Astrocyte (in vitro differentiated cells and primary cell): ENCODE results near the gene BCAM. TPM values are rescaled to one million over a fixed set of nuclear protein-coding genes. Genes with fewer than 3 reads are reported as not detected.

Experiments used
- DNase-seq: peaks from one replicate; pipeline ENCODE4 v3.0.0-alpha.2; 2010; ENCODE audit warnings: low read depth
- FAIRE-seq: peaks from 2 replicates; lab custom pipeline; 2011; peaks lifted over from hg19 to GRCh38; lab: Jason Lieb, UNC
- H2AFZ ChIP-seq: 2 replicates; pipeline ENCODE4 v1.6.0; 2012; ENCODE audit warnings: low read depth, low read length, inconsistent platforms
- H3K27ac ChIP-seq: 2 replicates; pipeline ENCODE4 v1.5.1; 2011; ENCODE audit warnings: low read depth, low read length, inconsistent platforms
- H3K27me3 ChIP-seq: 2 replicates; pipeline ENCODE4 v1.6.0; 2011; ENCODE audit warnings: low read length, inconsistent platforms; ENCODE audit not compliant: insufficient read depth
- H3K36me3 ChIP-seq: 2 replicates; pipeline ENCODE4 v1.5.1; 2011; ENCODE audit warnings: low read length, inconsistent platforms; ENCODE audit not compliant: insufficient read depth
- H3K4me1 ChIP-seq: 2 replicates; pipeline ENCODE4 v1.5.1; 2011; ENCODE audit warnings: low read length, inconsistent platforms; ENCODE audit not compliant: insufficient read depth
- H3K4me2 ChIP-seq: 2 replicates; pipeline ENCODE4 v1.6.0; 2012; ENCODE audit warnings: low read length, inconsistent platforms
- H3K4me3 ChIP-seq: 2 replicates; pipeline ENCODE4 v1.5.1; 2011; ENCODE audit warnings: low read depth, mild to moderate bottlenecking, low read length, inconsistent platforms; ENCODE audit not compliant: insufficient read depth
- H3K79me2 ChIP-seq: 2 replicates; pipeline ENCODE4 v1.6.0; 2012; ENCODE audit warnings: mild to moderate bottlenecking, low read length, inconsistent platforms; ENCODE audit not compliant: insufficient read depth
- H3K9ac ChIP-seq: 2 replicates; pipeline ENCODE4 v1.6.0; 2012; ENCODE audit warnings: mild to moderate bottlenecking, low read length, inconsistent platforms
- H3K9me3 ChIP-seq: 2 replicates; pipeline ENCODE4 v1.5.1; 2012; ENCODE audit warnings: low read depth, mild to moderate bottlenecking, low read length, inconsistent platforms; ENCODE audit not compliant: insufficient read depth
- H4K20me1 ChIP-seq: 2 replicates; pipeline ENCODE4 v1.6.0; 2012; ENCODE audit warnings: low read length, inconsistent platforms; ENCODE audit not compliant: insufficient read depth
- H3K27ac Mint-ChIP-seq: one replicate; pipeline ENCODE4 v1.8.0; 2021; ENCODE audit warnings: mild to moderate bottlenecking, mixed read lengths; ENCODE audit not compliant: unreplicated experiment
- H3K27me3 Mint-ChIP-seq: one replicate; pipeline ENCODE4 v1.8.0; 2021; ENCODE audit warnings: low read depth, mixed read lengths; ENCODE audit not compliant: unreplicated experiment
- H3K36me3 Mint-ChIP-seq: one replicate; pipeline ENCODE4 v1.8.0; 2021; ENCODE audit warnings: low read depth, mixed read lengths; ENCODE audit not compliant: unreplicated experiment
- H3K4me1 Mint-ChIP-seq: one replicate; pipeline ENCODE4 v1.8.0; 2021; ENCODE audit warnings: low read depth, mixed read lengths; ENCODE audit not compliant: unreplicated experiment
- H3K4me3 Mint-ChIP-seq: one replicate; pipeline ENCODE4 v1.8.0; 2021; ENCODE audit warnings: mild to moderate bottlenecking, moderate library complexity, mixed read lengths; ENCODE audit not compliant: unreplicated experiment
- H3K9me3 Mint-ChIP-seq: one replicate; pipeline ENCODE4 v1.8.0; 2021; ENCODE audit warnings: mild to moderate bottlenecking, mixed read lengths; ENCODE audit not compliant: unreplicated experiment
- EZH2 ChIP-seq: IDR thresholded peaks from 2 replicates; pipeline ENCODE4 v1.6.1; 2012; ENCODE audit warnings: mild to moderate bottlenecking, low read length, inconsistent platforms; ENCODE audit not compliant: insufficient read depth
- total RNA-seq: library from RNA; stranded (reverse); gene quantifications from 2 replicates; pipeline ENCODE4 v1.2.1, GENCODE V29; 2021
- TF ChIP-seq, protein P1 (sequence below): IDR thresholded peaks from 2 replicates; pipeline ENCODE4 v1.5.1; 2011; ENCODE audit warnings: low read depth, mild to moderate bottlenecking, inconsistent platforms, low read length, moderate library complexity; ENCODE audit not compliant: insufficient read depth

BCAM gene
- total RNA-seq, 1 donor from 2014 or later, result 14.0 TPM

GRCh38 chr19:44765033-44765948 is 43.6 kb upstream of the BCAM start:
- Histone ChIP-seq H3K36me3 (no peaks in the 10 kb centered on the region), H3K4me3 (no peak overlapping the region), H4K20me1 (no peaks in the 10 kb centered on the region), H3K79me2 (no peaks in the 10 kb centered on the region), H3K4me2 (no peak overlapping the region), H3K27me3 (no peaks in the 10 kb centered on the region), H2AFZ (no peak overlapping the region), H3K9me3 (peaks cover 4% of the 10 kb centered on the region), H3K4me1 (peaks cover 4% of the 10 kb centered on the region), H3K27ac (no peak overlapping the region), H3K9ac (no peak overlapping the region)
- Mint-ChIP-seq H3K9me3 (peaks cover 9% of the 10 kb centered on the region), H3K27ac (no peak overlapping the region), H3K4me3 (no peak overlapping the region), H3K36me3 (peaks cover 5% of the 10 kb centered on the region), H3K27me3 (peaks cover 2% of the 10 kb centered on the region), H3K4me1 (peaks cover 2% of the 10 kb centered on the region)
- TF ChIP-seq, protein P1, sequence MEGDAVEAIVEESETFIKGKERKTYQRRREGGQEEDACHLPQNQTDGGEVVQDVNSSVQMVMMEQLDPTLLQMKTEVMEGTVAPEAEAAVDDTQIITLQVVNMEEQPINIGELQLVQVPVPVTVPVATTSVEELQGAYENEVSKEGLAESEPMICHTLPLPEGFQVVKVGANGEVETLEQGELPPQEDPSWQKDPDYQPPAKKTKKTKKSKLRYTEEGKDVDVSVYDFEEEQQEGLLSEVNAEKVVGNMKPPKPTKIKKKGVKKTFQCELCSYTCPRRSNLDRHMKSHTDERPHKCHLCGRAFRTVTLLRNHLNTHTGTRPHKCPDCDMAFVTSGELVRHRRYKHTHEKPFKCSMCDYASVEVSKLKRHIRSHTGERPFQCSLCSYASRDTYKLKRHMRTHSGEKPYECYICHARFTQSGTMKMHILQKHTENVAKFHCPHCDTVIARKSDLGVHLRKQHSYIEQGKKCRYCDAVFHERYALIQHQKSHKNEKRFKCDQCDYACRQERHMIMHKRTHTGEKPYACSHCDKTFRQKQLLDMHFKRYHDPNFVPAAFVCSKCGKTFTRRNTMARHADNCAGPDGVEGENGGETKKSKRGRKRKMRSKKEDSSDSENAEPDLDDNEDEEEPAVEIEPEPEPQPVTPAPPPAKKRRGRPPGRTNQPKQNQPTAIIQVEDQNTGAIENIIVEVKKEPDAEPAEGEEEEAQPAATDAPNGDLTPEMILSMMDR, result no peak
- no peak for FAIRE-seq
- no peak for DNase-seq

- FAIRE-seq (no peak), DNase-seq (no peak)
- Histone ChIP-seq H4K20me1 (no peaks in the 10 kb centered on the region), H3K9me3 (peaks cover 4% of the 10 kb centered on the region), H3K9ac (no peak overlapping the region), H3K79me2 (no peaks in the 10 kb centered on the region), H3K36me3 (no peaks in the 10 kb centered on the region), H3K27ac (no peak overlapping the region), H3K4me1 (no peaks in the 10 kb centered on the region), H3K4me3 (no peak overlapping the region), H2AFZ (no peak overlapping the region), H3K27me3 (no peaks in the 10 kb centered on the region), H3K4me2 (no peak overlapping the region)
- Mint-ChIP-seq H3K9me3 (peaks cover 9% of the 10 kb centered on the region), H3K36me3 (peaks cover 2% of the 10 kb centered on the region), H3K27ac (no peak overlapping the region), H3K4me3 (no peak overlapping the region), H3K4me1 (peaks cover 3% of the 10 kb centered on the region), H3K27me3 (peaks cover 2% of the 10 kb centered on the region)
- TF ChIP-seq, protein P1, result no peak
- TF ChIP-seq EZH2, result no peak
Observed at GRCh38 chr19:44765949-44766335, 43.0 kb upstream of the BCAM start.
